Pancreas (tissue), 10 donors: ENCODE results near the gene FXR2. TPM values are rescaled to one million over a fixed set of nuclear protein-coding genes. Genes with fewer than 3 reads are reported as not detected.
"Not testable (repeated sequence)": the region's sequence is repeated elsewhere in the genome, so short reads cannot be mapped to it uniquely, and the experiment has no call there.

ENCODE experiments used
- ATAC-seq, 4 donors: fragments of 200-7000 bp; cut with Tn5 transposase; one replicate each; pipeline versions ENCODE4 v1.8.0 to v1.9.1; 2020; ENCODE audit warnings: mild to moderate bottlenecking in 4 of 4, moderate library complexity in 4 of 4
- DNase-seq, 6 donors: peaks; one replicate each; pipeline ENCODE4 v3.0.0-alpha.2; 2020
- FAIRE-seq: peaks from 2 replicates; lab custom pipeline; 2012; peaks lifted over from hg19 to GRCh38; lab: Jason Lieb, UNC
- H3K27ac ChIP-seq, 4 donors: fragments of 200-600 bp; sonication (generic); 1 replicate in 3 of 4; 2 replicates in 1 of 4; pipeline versions ENCODE4 v1.5.0 to v1.8.0; 2020
- H3K27me3 ChIP-seq, 4 donors: fragments of 200-600 bp; one replicate each; pipeline ENCODE4 v1.8.0; 2021
- H3K36me3 ChIP-seq, 3 donors: fragments of 200-600 bp; sonication (generic) in 1 of 3; one replicate each; pipeline versions ENCODE4 v1.5.0 to v1.8.0; 2020 to 2021
- H3K4me1 ChIP-seq, 3 donors: fragments of 200-600 bp; one replicate each; pipeline ENCODE4 v1.8.0; 2021
- H3K4me3 ChIP-seq, 4 donors: fragments of 200-600 bp; sonication (generic) in 2 of 4; one replicate each; pipeline versions ENCODE4 v1.5.0 to v1.8.0; 2020 to 2021
- H3K9me3 ChIP-seq, 4 donors: fragments of 200-600 bp; one replicate each; pipeline ENCODE4 v1.8.0; 2021
- CTCF ChIP-seq, 4 donors: fragments of 200-600 bp; sonication (generic) in 3 of 4; IDR thresholded peaks; one replicate each; pipeline versions ENCODE4 v1.5.0 to v1.8.0; 2021; ENCODE audit warnings: antibody characterized with exemption in 4 of 4
- WGBS, 2 donors: extraction: QIAGEN DNeasy Blood & Tissue Kit; methylation state at CpG; one replicate each; pipeline ENCODE4 v1.1.7; 2013; 5-methylcytosine and 5-hydroxymethylcytosine counted together
- intact Hi-C, 3 donors: fragments of 100-400 bp; cut with DNase I; formaldehyde crosslinking; loops; one replicate each; pipeline versions ENCODE4 v1.11.1 to v1.14.2; 2022
- polyA plus RNA-seq, 2 donors: library from polyadenylated mRNA; stranded (reverse); fragments of 200-250 nt; gene quantifications; one replicate each; pipeline ENCODE4 v1.2.3, GENCODE V29; 2013
- total RNA-seq, 6 donors: library from RNA; stranded (reverse); fragmentation: NEBNext Ultra II Directional in 4 of 6; extraction: Animal tissue kit (Norgen Biotek cat#: 25700) in 4 of 6; gene quantifications; one replicate each; pipeline versions ENCODE4 v1.2.1 to v1.2.4, GENCODE V29; 2021 to 2023
- donor health status: healthy with polysubstance abuse.
- donor health status: DM: no; HTN: no; CAD: no; lungs with moderate emphysema.
- donor health status: DM: no; HTN: no; CAD: no.
- donor health status: control.
- donor health status: control.
- donor health status: Bipolar disorder and iron deficiency.
- donor health status: DM: yes; HTN: yes; CAD: no.
- donor health status: DM: no; HTN: no; CAD: no.
- donor health status: DM: no; HTN: no; CAD: no.
- donor health status: DM: yes; HTN: yes; CAD: no.

FXR2 gene
- total and polyA plus RNA-seq, 8 donors = 7.8 to 25.6 (median 12.6) TPM

DNA sequence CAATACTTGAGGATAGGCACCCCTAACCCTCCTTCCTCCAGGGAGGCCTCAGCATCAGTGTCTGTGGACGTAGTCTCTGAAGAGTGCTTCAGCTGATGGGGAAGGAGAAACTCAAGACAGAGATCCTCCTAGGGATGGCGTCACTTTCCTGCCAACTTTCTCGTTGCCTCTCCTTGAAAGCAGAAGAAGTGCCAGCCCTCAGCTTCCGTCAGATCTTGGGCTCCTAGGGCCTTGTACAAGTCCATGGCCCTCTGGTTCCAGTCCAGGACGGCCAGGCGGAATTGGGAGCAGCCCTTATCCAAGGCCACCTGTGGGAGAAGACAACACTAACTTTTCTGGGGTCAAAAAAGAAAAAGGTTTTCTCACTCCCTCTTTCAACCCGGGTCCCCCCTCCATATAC, 11.6 kb upstream of the FXR2 start:
- no peaks in the 10 kb centered on the region for H3K27me3 ChIP-seq
- no peaks in the 10 kb centered on the region for H3K9me3 ChIP-seq
- H3K4me3 ChIP-seq = peak overlapping the region in 2 of 4 donors; percentile 70 to 80
- intact Hi-C loops = no loop called here
- FAIRE-seq (no peak), DNase-seq (peak in 1 of 6 donors; percentile 64), ATAC-seq (peak in 1 of 4 donors; percentile 4)
- peaks cover 0 to 10% (median 6%) of the 10 kb centered on the region in 3 donors for H3K4me1 ChIP-seq
- 46 to 55% methylated on average over 7 of the region's 7 CpGs for WGBS, 2 donors
- H3K36me3 ChIP-seq = no peaks in the 10 kb centered on the region
- TF ChIP-seq CTCF (IDR thresholded peaks at IDR 0.05) = no peak
- peak overlapping the region in 3 of 4 donors; percentile 88 to 92 (median 89) for H3K27ac ChIP-seq

- 94 to 95% methylated on average over 16 of the region's 16 CpGs for WGBS, 2 donors
- FAIRE-seq, intact Hi-C loops, H3K4me3 ChIP-seq, H3K27ac ChIP-seq, DNase-seq, H3K4me1 ChIP-seq, H3K27me3 ChIP-seq, ATAC-seq, H3K9me3 ChIP-seq, H3K36me3 ChIP-seq: not testable (repeated sequence)
Observed at GRCh38 chr17:7625749-7626148, 11.1 kb upstream of the FXR2 start.

DNA sequence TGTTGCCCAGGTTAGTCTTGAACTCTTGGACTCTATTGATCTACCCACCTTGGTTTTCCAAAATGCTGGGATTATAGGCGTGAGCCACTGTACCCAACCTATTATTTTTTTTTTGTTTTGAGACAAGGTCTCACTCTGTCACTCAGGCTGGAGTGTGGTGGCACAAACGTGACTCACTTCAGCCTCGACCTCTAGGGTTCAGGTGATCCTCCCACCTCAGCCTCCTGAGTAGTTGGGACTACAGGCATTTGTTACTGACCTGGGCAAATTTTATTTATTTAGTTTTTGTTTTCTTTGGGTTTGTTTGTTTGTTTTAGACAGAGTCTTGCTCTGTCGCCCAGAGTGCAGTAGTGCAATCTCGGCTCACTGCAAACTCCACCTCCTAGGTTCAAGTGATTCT, 9.0 kb upstream of the FXR2 start:
- intact Hi-C loops = no loop called here
- Histone ChIP-seq H3K27me3 (no peaks in the 10 kb centered on the region), H3K36me3 (no peaks in the 10 kb centered on the region), H3K27ac (no peak overlapping the region), H3K9me3 (no peaks in the 10 kb centered on the region), H3K4me1 (peaks cover 0 to 10% (median 6%) of the 10 kb centered on the region in 3 donors), H3K4me3 (no peak overlapping the region)
- FAIRE-seq (no peak), ATAC-seq (no peak), DNase-seq (no peak)
- no peak for TF ChIP-seq CTCF (IDR thresholded peaks at IDR 0.05)
- 72 to 82% methylated on average over 5 of the region's 5 CpGs for WGBS, 2 donors

DNA sequence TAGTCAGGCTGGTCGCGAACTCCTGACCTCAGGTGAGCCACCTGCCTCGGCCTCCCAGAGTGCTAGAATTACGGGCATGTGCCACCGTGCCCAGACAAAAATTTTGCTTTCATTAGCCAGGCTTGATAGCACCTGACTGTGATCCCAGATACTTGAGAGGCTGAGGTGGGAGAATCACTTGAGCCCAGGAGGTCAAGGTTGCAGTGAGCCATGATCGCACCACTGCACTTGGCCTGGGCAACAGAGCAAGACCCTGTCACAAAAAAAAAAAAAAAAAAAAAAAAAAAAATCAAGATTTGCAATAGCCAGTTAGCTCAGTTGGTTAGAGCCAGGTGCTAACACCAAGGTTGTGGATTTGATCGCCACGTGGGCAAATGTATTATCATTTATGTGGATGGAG, 6.1 kb upstream of the FXR2 start:
- Histone ChIP-seq H3K36me3 (no peaks in the 10 kb centered on the region), H3K27me3 (no peaks in the 10 kb centered on the region), H3K9me3 (no peaks in the 10 kb centered on the region), H3K4me3 (no peak overlapping the region), H3K27ac (no peak overlapping the region), H3K4me1 (no peaks in the 10 kb centered on the region)
- ATAC-seq (no peak), DNase-seq (no peak), FAIRE-seq (no peak)
- WGBS, 2 donors = 86 to 92% methylated on average over 8 of the region's 8 CpGs
- intact Hi-C loops = no loop called here
- no peak for TF ChIP-seq CTCF (IDR thresholded peaks at IDR 0.05)

GRCh38 chr17:7618608-7619007, 3.9 kb upstream of the FXR2 start:
- no peaks in the 10 kb centered on the region for H3K27me3 ChIP-seq
- H3K4me3 ChIP-seq = no peak overlapping the region
- ATAC-seq = no peak
- intact Hi-C loops = no loop called here
- H3K4me1 ChIP-seq = peaks cover 0 to 4% (median under 1%) of the 10 kb centered on the region in 3 donors
- TF ChIP-seq CTCF (IDR thresholded peaks at IDR 0.05) = no peak
- H3K27ac ChIP-seq = no peak overlapping the region
- no peaks in the 10 kb centered on the region for H3K36me3 ChIP-seq
- no peak for FAIRE-seq
- no peaks in the 10 kb centered on the region for H3K9me3 ChIP-seq
- 73 to 77% methylated on average over 5 of the region's 5 CpGs for WGBS, 2 donors
- no peak for DNase-seq
